Measurements from ENCODE around the gene ALKBH5. TPM values are rescaled to one million over a fixed set of nuclear protein-coding genes. Genes with fewer than 3 reads are reported as not detected.

Gene ALKBH5
- total and polyA plus RNA-seq, 2 of the 8 experiments (the other 6 are each of a cell fraction or from before 2014, with no cell fraction given): 63.7 to 86.4 TPM

DNA sequence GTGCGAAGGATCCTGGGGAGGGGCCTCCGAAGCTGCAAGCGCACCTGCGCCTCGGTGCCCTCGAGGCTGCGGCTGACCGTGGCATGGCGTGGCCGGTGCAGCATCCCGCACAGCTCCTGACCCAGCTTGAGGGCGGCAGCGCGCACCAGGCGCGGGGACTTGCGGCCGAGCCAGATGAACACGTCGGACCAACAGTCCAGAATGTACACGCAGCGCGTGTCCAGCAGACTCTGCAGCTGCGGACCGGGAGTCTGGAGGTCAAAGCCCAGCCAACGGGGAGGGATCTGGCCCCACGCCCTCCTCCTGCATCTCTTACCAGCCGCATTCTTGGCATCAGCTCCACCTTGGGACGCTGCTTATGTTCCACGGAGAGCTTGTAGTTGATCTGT, 64.0 kb downstream of the ALKBH5 start:
- CTCF ChIA-PET (ENCODE audit: partially characterized antibody): interaction anchor here (0.6 to 4.0 kb wide), 23 partner anchors 9 to 775 kb away, joined by 3 to 30 read pairs (median 4); partner anchors contain the start of genes MIEF2, SMCR8 and TOP3A
- Histone ChIP-seq H2AFZ (ENCODE audit: low read length) (no peak overlapping the region), H3K23me2 (ENCODE audit: low read depth, low read length) (peaks cover 5% of the 10 kb centered on the region), H3K27me3 (replicated peaks in 1 of 4; ENCODE audit: control insufficient read depth in 3 of 4, extremely low read depth in 1 of 4, insufficient read depth in 3 of 4, low read length in 3 of 4) (no peaks in the 10 kb centered on the region), H3K4ac (replicated peaks; ENCODE audit: insufficient read length, low read depth, low read length) (no peak overlapping the region), H4K8ac (ENCODE audit: extremely low read depth, insufficient read depth, low read length) (no peak overlapping the region; the same call in 1 of the 2 replicates), H3K9me3 (ENCODE audit: insufficient read depth in 2 of 2, low read depth in 1 of 2, low read length in 1 of 2) (no peaks in the 10 kb centered on the region), H3K27ac (ENCODE audit: low read depth, low read length) (no peak overlapping the region), H4K20me1 (replicated peaks in 1 of 2; ENCODE audit: control insufficient read depth in 1 of 2, insufficient read depth in 2 of 2, low read length in 2 of 2) (peaks cover 9 to 16% of the 10 kb centered on the region in 2 experiments), H3K56ac (replicated peaks; ENCODE audit: insufficient read length, low read depth, low read length) (no peak overlapping the region), H2BK5ac (ENCODE audit: low read depth, low read length) (no peak overlapping the region; the same call in 1 of the 2 replicates), H2BK12ac (ENCODE audit: low read depth, low read length) (no peak overlapping the region), H3K4me2 (ENCODE audit: insufficient read depth in 1 of 2, low read depth in 2 of 2, low read length in 2 of 2) (peak overlapping the region; percentile 93 to 98; a peak in 3 of 4 replicates), H4K5ac (ENCODE audit: insufficient read length, low read depth, low read length) (no peak overlapping the region), H3K14ac (ENCODE audit: insufficient read length) (no peak overlapping the region), H3K9ac (replicated peaks in 1 of 4; ENCODE audit: extremely low read depth in 1 of 4, low read depth in 3 of 4, low read length in 3 of 4) (no peak overlapping the region), H2BK15ac (ENCODE audit: low read length) (no peak overlapping the region), H4K91ac (replicated peaks; ENCODE audit: insufficient read length, low read length) (no peak overlapping the region), H2BK20ac (ENCODE audit: low read length) (no peak overlapping the region), H3K18ac (ENCODE audit: extremely low read depth, low read length) (no peak overlapping the region), H3K79me2 (ENCODE audit: control insufficient read depth in 1 of 2, insufficient read depth in 2 of 2, low read length in 2 of 2) (no peaks in the 10 kb centered on the region), H3K4me3 (ENCODE audit: extremely low read depth in 1 of 4, insufficient read depth in 2 of 4, low read depth in 3 of 4, low read length in 4 of 4) (peak overlapping the region in 1 of 4 experiments; percentile 63; a peak in 1 of 8 replicates), H3K23ac (ENCODE audit: insufficient read length) (no peak overlapping the region), H3K4me1 (replicated peaks in 1 of 4; ENCODE audit: control insufficient read depth in 3 of 4, insufficient read depth in 4 of 4, low read length in 3 of 4) (peaks cover 0 to 16% (median 9%) of the 10 kb centered on the region in 4 experiments; a peak in 6 of 7 replicates), H3K36me3 (ENCODE audit: control insufficient read depth in 2 of 4, insufficient read depth in 4 of 4, low read length in 3 of 4) (peaks cover 31 to 62% (median 53%) of the 10 kb centered on the region in 4 experiments), H2BK120ac (replicated peaks; ENCODE audit: low read depth, low read length) (no peak overlapping the region), H3K79me1 (ENCODE audit: low read depth, low read length) (no peaks in the 10 kb centered on the region; the same call in 1 of the 2 replicates), H2AK5ac (ENCODE audit: low read depth, low read length) (no peak overlapping the region)
- 92% methylated on average over 27 of the region's 30 CpGs; no CpG with 5 or more reads in 1 of the 2 experiments for WGBS, 2 experiments (ENCODE audit: extremely low coverage in 1 of 2, insufficient coverage in 1 of 2, insufficient read length in 1 of 2, insufficient replicate concordance in 2 of 2, low coverage in 1 of 2, low lambda C conversion rate in 2 of 2, missing lambda C conversion rate in 1 of 2)
- TF ChIP-seq TAF7 (optimal IDR thresholded peaks at IDR 0.05; ENCODE audit: borderline replicate concordance, low read depth, low read length): no peak
- TF ChIP-seq RBBP5 (IDR thresholded peaks at IDR 0.05; ENCODE audit: borderline replicate concordance, low read depth, low read length): no peak
- TF ChIP-seq SAP30 (IDR thresholded peaks at IDR 0.05; ENCODE audit: insufficient read depth, insufficient replicate concordance, low read length): no peak
- TF ChIP-seq POLR2AphosphoS5 (IDR thresholded peaks at IDR 0.05; ENCODE audit: low read depth, low read length): no peak
- peak; percentile 10 for TF ChIP-seq KDM4A (IDR thresholded peaks at IDR 0.05; ENCODE audit: low read depth, low read length, severe bottlenecking)
- FAIRE-seq (no peak), DNase-seq (ENCODE audit: low read depth in 1 of 2, low spot score in 2 of 2) (no peak)
- POLR2A ChIA-PET (ENCODE audit: partially characterized antibody): interaction anchor here (0.7 to 13.9 kb wide), 22 partner anchors 12 to 89 kb away, joined by 3 to 171 read pairs (median 4); partner anchors contain the start of genes ALKBH5, FLII, LLGL1 and MIEF2
